ENCODE data around the gene APELA.

DNA sequence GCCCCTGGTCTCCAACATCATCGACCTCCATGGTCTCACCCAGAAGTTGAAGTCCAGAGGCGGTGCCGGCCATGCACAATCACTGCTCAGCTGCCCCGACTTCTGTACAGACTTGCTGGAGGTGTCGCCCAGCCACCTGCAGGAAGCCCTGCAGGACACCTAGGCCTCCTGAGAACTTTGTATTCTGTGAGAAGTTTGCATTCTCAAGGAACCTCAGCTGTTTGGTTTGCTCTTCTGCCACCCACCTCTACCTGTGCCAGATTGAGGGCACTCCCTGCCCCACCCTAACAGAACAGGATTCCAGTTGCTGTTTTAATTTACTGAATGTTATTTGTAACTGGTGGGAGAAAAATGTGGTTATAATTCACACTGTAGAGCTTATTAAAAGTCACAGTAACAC lies 53.7 kb downstream of the APELA start:
- TF ChIP-seq, protein P1, sequence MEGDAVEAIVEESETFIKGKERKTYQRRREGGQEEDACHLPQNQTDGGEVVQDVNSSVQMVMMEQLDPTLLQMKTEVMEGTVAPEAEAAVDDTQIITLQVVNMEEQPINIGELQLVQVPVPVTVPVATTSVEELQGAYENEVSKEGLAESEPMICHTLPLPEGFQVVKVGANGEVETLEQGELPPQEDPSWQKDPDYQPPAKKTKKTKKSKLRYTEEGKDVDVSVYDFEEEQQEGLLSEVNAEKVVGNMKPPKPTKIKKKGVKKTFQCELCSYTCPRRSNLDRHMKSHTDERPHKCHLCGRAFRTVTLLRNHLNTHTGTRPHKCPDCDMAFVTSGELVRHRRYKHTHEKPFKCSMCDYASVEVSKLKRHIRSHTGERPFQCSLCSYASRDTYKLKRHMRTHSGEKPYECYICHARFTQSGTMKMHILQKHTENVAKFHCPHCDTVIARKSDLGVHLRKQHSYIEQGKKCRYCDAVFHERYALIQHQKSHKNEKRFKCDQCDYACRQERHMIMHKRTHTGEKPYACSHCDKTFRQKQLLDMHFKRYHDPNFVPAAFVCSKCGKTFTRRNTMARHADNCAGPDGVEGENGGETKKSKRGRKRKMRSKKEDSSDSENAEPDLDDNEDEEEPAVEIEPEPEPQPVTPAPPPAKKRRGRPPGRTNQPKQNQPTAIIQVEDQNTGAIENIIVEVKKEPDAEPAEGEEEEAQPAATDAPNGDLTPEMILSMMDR (IDR thresholded peaks at IDR 0.05): no peak
- no peak for TF ChIP-seq ZFX (IDR thresholded peaks at IDR 0.05; ENCODE audit: borderline replicate concordance)

All from 22Rv1 (cell line).